ENCODE measurements around the gene HOXB1.

Gene HOXB1

GRCh38 chr17:48543107-48543853 is 12.5 kb upstream of the HOXB1 start:
- Mint-ChIP-seq H3K4me1 (peaks cover 68% of the 10 kb centered on the region), H3K27ac (peak overlapping the region; percentile 99 to 100 (median 99)), H3K27me3 (ENCODE audit: low read depth) (no peaks in the 10 kb centered on the region), H3K36me3 (ENCODE audit: low read depth) (peaks cover 14% of the 10 kb centered on the region), H3K9me3 (no peaks in the 10 kb centered on the region), H3K4me3 (peak overlapping the region; percentile 95 to 99 (median 97))
- TF ChIP-seq, protein P1, sequence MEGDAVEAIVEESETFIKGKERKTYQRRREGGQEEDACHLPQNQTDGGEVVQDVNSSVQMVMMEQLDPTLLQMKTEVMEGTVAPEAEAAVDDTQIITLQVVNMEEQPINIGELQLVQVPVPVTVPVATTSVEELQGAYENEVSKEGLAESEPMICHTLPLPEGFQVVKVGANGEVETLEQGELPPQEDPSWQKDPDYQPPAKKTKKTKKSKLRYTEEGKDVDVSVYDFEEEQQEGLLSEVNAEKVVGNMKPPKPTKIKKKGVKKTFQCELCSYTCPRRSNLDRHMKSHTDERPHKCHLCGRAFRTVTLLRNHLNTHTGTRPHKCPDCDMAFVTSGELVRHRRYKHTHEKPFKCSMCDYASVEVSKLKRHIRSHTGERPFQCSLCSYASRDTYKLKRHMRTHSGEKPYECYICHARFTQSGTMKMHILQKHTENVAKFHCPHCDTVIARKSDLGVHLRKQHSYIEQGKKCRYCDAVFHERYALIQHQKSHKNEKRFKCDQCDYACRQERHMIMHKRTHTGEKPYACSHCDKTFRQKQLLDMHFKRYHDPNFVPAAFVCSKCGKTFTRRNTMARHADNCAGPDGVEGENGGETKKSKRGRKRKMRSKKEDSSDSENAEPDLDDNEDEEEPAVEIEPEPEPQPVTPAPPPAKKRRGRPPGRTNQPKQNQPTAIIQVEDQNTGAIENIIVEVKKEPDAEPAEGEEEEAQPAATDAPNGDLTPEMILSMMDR (IDR thresholded peaks at IDR 0.05; ENCODE audit: unreplicated experiment in 3 of 3), result peak in 2 of 3 experiments; percentile 20 to 36

DNA sequence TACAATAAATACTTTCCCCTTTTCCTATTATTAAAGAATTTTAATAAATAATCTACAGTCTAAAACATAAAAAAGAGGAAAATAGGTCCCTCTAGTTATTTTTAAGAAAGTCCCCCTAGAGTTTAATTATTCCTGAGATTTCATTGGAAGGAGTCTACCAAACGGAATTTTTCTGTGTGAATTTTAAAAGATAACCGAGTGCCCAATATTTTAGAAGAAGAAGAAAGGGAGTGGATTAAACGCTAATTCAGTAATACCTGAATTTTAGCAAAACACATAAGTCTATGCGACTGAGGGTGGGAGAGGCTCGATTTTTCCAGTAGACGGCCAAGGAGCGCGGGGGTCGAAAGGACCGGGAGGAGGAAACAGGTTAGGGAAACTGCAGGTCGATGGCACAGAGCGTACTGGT is 11.9 kb upstream of the HOXB1 start:
- Mint-ChIP-seq H3K9me3 (no peaks in the 10 kb centered on the region), H3K4me1 (peaks cover 62% of the 10 kb centered on the region), H3K4me3 (peak overlapping the region; percentile 95 to 99 (median 95)), H3K27me3 (ENCODE audit: low read depth) (no peaks in the 10 kb centered on the region), H3K27ac (peak overlapping the region; percentile 98 to 100 (median 99)), H3K36me3 (ENCODE audit: low read depth) (peaks cover 13% of the 10 kb centered on the region)
- TF ChIP-seq, protein P1 (IDR thresholded peaks at IDR 0.05; ENCODE audit: unreplicated experiment in 3 of 3), result no peak

DNA sequence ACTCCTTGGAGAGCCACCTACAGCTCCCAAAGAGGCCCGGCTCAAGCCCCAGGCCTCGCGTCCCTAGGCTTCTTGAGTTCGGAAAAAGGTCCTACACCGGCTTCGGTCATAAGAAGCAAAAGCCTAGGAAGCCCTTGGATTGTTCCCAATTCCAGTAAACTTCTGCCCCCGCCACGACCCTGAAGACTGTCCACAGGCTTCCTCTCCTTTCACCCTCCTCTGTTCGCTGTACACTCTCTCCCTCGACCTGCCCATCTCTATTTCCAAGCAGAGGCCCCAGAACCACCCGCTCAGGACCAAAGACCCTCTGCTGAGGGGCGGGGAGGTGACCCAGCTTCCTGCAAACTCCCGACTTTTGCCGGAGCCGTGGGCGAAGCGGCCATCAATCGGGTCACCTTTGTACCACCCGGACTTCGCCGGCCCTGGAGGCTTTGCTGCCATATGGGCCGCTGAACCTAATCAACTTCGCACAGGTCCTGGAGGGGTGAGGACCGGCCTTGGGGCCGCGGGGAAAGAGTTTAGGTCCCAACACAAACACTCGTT is 11.4 kb upstream of the HOXB1 start:
- peak overlapping the region; percentile 98 to 100 (median 99) for H3K27ac Mint-ChIP-seq
- H3K9me3 Mint-ChIP-seq, result no peaks in the 10 kb centered on the region
- no peaks in the 10 kb centered on the region for H3K27me3 Mint-ChIP-seq (ENCODE audit: low read depth)
- H3K4me3 Mint-ChIP-seq, result peak overlapping the region; percentile 95 to 99 (median 95)
- TF ChIP-seq, protein P1 (IDR thresholded peaks at IDR 0.05; ENCODE audit: unreplicated experiment in 3 of 3), result no peak
- H3K4me1 Mint-ChIP-seq, result peaks cover 61% of the 10 kb centered on the region
- peaks cover 13% of the 10 kb centered on the region for H3K36me3 Mint-ChIP-seq (ENCODE audit: low read depth)

DNA sequence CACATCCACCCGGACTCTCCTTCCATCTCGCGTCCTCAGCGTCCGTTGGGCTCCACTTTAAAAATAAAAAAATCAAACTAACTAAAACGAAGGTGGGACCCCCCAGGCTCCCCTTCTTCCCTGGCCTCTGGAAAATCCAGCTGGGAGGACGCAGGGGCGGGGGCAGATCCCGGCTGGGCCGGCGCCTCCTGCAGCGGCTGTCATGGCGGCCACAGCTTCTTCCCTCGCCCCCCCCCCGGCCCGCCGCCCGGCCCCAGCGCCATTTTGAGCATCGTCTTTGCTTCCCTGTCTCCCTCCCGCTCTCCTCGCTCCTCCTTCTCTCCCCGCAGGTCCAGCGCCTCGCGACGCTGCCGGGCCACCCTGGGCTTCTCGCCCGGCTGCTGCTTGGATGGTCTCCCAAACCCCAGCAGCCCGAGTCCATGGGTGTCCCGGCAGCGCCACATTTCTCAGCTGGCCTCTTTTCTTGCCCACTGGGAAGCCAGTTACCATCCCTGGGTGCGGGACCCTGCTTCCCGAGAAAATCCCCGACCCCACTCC is 10.8 kb upstream of the HOXB1 start:
- H3K4me3 Mint-ChIP-seq, result peak overlapping the region; percentile 95 to 99 (median 95)
- H3K36me3 Mint-ChIP-seq (ENCODE audit: low read depth), result peaks cover 13% of the 10 kb centered on the region
- TF ChIP-seq, protein P1 (IDR thresholded peaks at IDR 0.05; ENCODE audit: unreplicated experiment in 3 of 3), result no peak
- H3K9me3 Mint-ChIP-seq, result no peaks in the 10 kb centered on the region
- H3K27me3 Mint-ChIP-seq (ENCODE audit: low read depth), result no peaks in the 10 kb centered on the region
- peak overlapping the region; percentile 98 to 100 (median 99) for H3K27ac Mint-ChIP-seq
- peaks cover 58% of the 10 kb centered on the region for H3K4me1 Mint-ChIP-seq

GRCh38 chr17:48541036-48541576 is 10.3 kb upstream of the HOXB1 start:
- Mint-ChIP-seq H3K27me3 (ENCODE audit: low read depth) (no peaks in the 10 kb centered on the region), H3K9me3 (no peaks in the 10 kb centered on the region), H3K4me3 (peak overlapping the region; percentile 95 to 99 (median 95)), H3K36me3 (ENCODE audit: low read depth) (peaks cover 13% of the 10 kb centered on the region), H3K27ac (peak overlapping the region; percentile 98 to 100 (median 99)), H3K4me1 (peaks cover 56% of the 10 kb centered on the region)
- TF ChIP-seq, protein P1 (IDR thresholded peaks at IDR 0.05; ENCODE audit: unreplicated experiment in 3 of 3), result no peak
